Mesenchymal stem cell (in vitro differentiated cells and primary cell): ENCODE measurements around the gene RAMACL.
A peak's percentile ranks its signal among the peaks of the same experiment; 100 is the strongest.

Source experiments
- DNase-seq: peaks from one replicate; pipeline ENCODE4 v3.0.0-alpha.2; 2013
- H2AFZ ChIP-seq: one replicate; pipeline ENCODE4 v1.6.1; 2013; ENCODE audit warnings: low read depth, mild to moderate bottlenecking, control low read depth, inconsistent platforms, low read length, moderate library complexity
- H2AK5ac ChIP-seq: 2 replicates; pipeline ENCODE4 v1.6.1; 2013; ENCODE audit warnings: low read length, moderate library complexity, mild to moderate bottlenecking, inconsistent platforms; ENCODE audit not compliant: severe bottlenecking
- H2BK120ac ChIP-seq: one replicate; pipeline ENCODE4 v1.6.1; 2013; ENCODE audit warnings: low read depth, mild to moderate bottlenecking, inconsistent platforms, low read length, moderate library complexity
- H2BK12ac ChIP-seq, 2 experiments: one replicate each; pipeline ENCODE4 v1.6.1; 2013; ENCODE audit warnings: inconsistent platforms in 2 of 2, low read length in 2 of 2, mild to moderate bottlenecking in 2 of 2, moderate library complexity in 2 of 2, control low read depth in 1 of 2
- H2BK15ac ChIP-seq: one replicate; pipeline ENCODE4 v1.6.1; 2013; ENCODE audit warnings: mild to moderate bottlenecking, low read depth, inconsistent platforms; ENCODE audit not compliant: poor library complexity, severe bottlenecking
- H2BK5ac ChIP-seq: 2 replicates; pipeline ENCODE4 v1.6.1; 2013; ENCODE audit warnings: low read depth, mild to moderate bottlenecking, low read length, control low read depth, inconsistent platforms; ENCODE audit not compliant: poor library complexity, severe bottlenecking
- H3K14ac ChIP-seq, 2 experiments: one replicate each; pipeline ENCODE4 v1.6.1; 2013; ENCODE audit warnings: inconsistent platforms in 2 of 2, low read length in 2 of 2, control low read depth in 1 of 2, mild to moderate bottlenecking in 1 of 2, moderate library complexity in 1 of 2
- H3K18ac ChIP-seq, 2 experiments: one replicate each; pipeline ENCODE4 v1.6.1; 2013; ENCODE audit warnings: inconsistent platforms in 2 of 2, low read length in 2 of 2, control low read depth in 1 of 2, low read depth in 1 of 2, mild to moderate bottlenecking in 1 of 2
- H3K23ac ChIP-seq, 2 experiments: one replicate each; pipeline ENCODE4 v1.6.1; 2013; ENCODE audit warnings: inconsistent platforms in 2 of 2, low read length in 2 of 2, mild to moderate bottlenecking in 2 of 2, moderate library complexity in 2 of 2, control low read depth in 1 of 2
- H3K27ac ChIP-seq: 2 replicates; pipeline ENCODE4 v1.5.1; 2013; ENCODE audit warnings: mild to moderate bottlenecking, moderate library complexity, low read length, control low read depth, inconsistent platforms; ENCODE audit not compliant: poor library complexity, severe bottlenecking
- H3K27me3 ChIP-seq, 2 experiments: 2 replicates each; pipeline versions ENCODE4 v1.6.1 to v1.7.0; 2013; ENCODE audit warnings: low read length in 2 of 2, mild to moderate bottlenecking in 2 of 2, moderate library complexity in 2 of 2, control low read depth in 1 of 2, inconsistent platforms in 1 of 2; ENCODE audit not compliant: control insufficient read depth in 1 of 2, insufficient read depth in 1 of 2
- H3K36me3 ChIP-seq, 2 experiments: 2 replicates each; pipeline versions ENCODE4 v1.6.1 to v1.7.0; 2013; ENCODE audit warnings: low read length in 2 of 2, control low read depth in 1 of 2, inconsistent platforms in 1 of 2, low read depth in 1 of 2, mild to moderate bottlenecking in 1 of 2; ENCODE audit not compliant: insufficient read depth in 2 of 2, control insufficient read depth in 1 of 2
- H3K4ac ChIP-seq, 2 experiments: one replicate each; pipeline ENCODE4 v1.6.1; 2013; ENCODE audit warnings: inconsistent platforms in 2 of 2, low read length in 2 of 2, mild to moderate bottlenecking in 2 of 2, moderate library complexity in 2 of 2, control low read depth in 1 of 2, low read depth in 1 of 2
- H3K4me1 ChIP-seq: 2 replicates; pipeline ENCODE4 v1.6.1; 2013; ENCODE audit warnings: low read depth, low read length, control low read depth; ENCODE audit not compliant: control insufficient read depth, insufficient read depth
- H3K4me2 ChIP-seq: 2 replicates; pipeline ENCODE4 v1.6.1; 2013; ENCODE audit warnings: low read length, mild to moderate bottlenecking, inconsistent platforms; ENCODE audit not compliant: poor library complexity, severe bottlenecking
- H3K4me3 ChIP-seq, 2 experiments: 2 replicates each; pipeline versions ENCODE4 v1.5.1 to v1.7.0; 2013; ENCODE audit warnings: low read length in 2 of 2, mild to moderate bottlenecking in 2 of 2, control low read depth in 1 of 2, low read depth in 1 of 2; ENCODE audit not compliant: insufficient read depth in 1 of 2
- H3K79me1 ChIP-seq: replicated peaks from 2 replicates; pipeline ENCODE4 v1.6.1; 2013; ENCODE audit warnings: mild to moderate bottlenecking, control low read depth, low read length, inconsistent platforms; ENCODE audit not compliant: poor library complexity, severe bottlenecking
- H3K9ac ChIP-seq: 2 replicates; pipeline ENCODE4 v1.7.0; 2013; ENCODE audit warnings: mild to moderate bottlenecking, low read length, moderate library complexity
- H3K9me3 ChIP-seq: 2 replicates; pipeline ENCODE4 v1.7.0; 2013; ENCODE audit warnings: mild to moderate bottlenecking, low read length; ENCODE audit not compliant: control insufficient read depth
- H4K8ac ChIP-seq: one replicate; pipeline ENCODE4 v1.6.1; 2013; ENCODE audit warnings: inconsistent platforms, mild to moderate bottlenecking, low read length, moderate library complexity
- H4K91ac ChIP-seq: one replicate; pipeline ENCODE4 v1.6.1; 2013; ENCODE audit warnings: mild to moderate bottlenecking, low read length, inconsistent platforms
- WGBS: methylation state at CpG from one replicate; pipeline ENCODE4 v1.1.7; 2013; ENCODE audit warnings: mixed read lengths; 5-methylcytosine and 5-hydroxymethylcytosine counted together

RAMACL gene

GRCh38 chr6:166617359-166617758 is 30.9 kb upstream of the RAMACL start:
- Histone ChIP-seq H2BK12ac (no peak overlapping the region), H2BK5ac (no peak overlapping the region), H2AK5ac (peak overlapping the region; percentile 38), H3K4ac (peak overlapping the region in 1 of 2 experiments; percentile 26), H3K9me3 (no peaks in the 10 kb centered on the region), H4K91ac (no peak overlapping the region), H3K79me1 (peaks cover 21% of the 10 kb centered on the region), H2AFZ (no peak overlapping the region), H3K36me3 (peaks cover 0 to 6% of the 10 kb centered on the region in 2 experiments), H3K27ac (no peak overlapping the region), H3K23ac (no peak overlapping the region), H3K4me1 (peaks cover 39% of the 10 kb centered on the region), H3K27me3 (no peaks in the 10 kb centered on the region), H3K4me2 (no peak overlapping the region), H4K8ac (no peak overlapping the region), H2BK120ac (no peak overlapping the region), H2BK15ac (no peak overlapping the region), H3K14ac (no peak overlapping the region), H3K18ac (peak overlapping the region; percentile 6 to 41), H3K4me3 (no peak overlapping the region), H3K9ac (no peak overlapping the region)
- DNase-seq, result no peak
- WGBS, result 80% methylated on average over 6 of the region's 7 CpGs

GRCh38 chr6:166616261-166617238 is 30.1 kb upstream of the RAMACL start:
- Histone ChIP-seq H3K23ac (no peak overlapping the region), H3K4me2 (no peak overlapping the region), H2AFZ (no peak overlapping the region), H3K4ac (peak overlapping the region in 1 of 2 experiments; percentile 62), H3K14ac (peak overlapping the region in 1 of 2 experiments; percentile 94), H4K91ac (peak overlapping the region; percentile 71), H3K4me3 (no peak overlapping the region), H2AK5ac (peak overlapping the region; percentile 20), H4K8ac (peak overlapping the region; percentile 10), H3K36me3 (peaks cover 0 to 6% of the 10 kb centered on the region in 2 experiments), H3K9me3 (no peaks in the 10 kb centered on the region), H2BK15ac (no peak overlapping the region), H2BK12ac (peak overlapping the region in 1 of 2 experiments; percentile 19), H3K79me1 (peaks cover 23% of the 10 kb centered on the region), H2BK5ac (no peak overlapping the region), H3K9ac (no peak overlapping the region), H2BK120ac (no peak overlapping the region), H3K4me1 (peaks cover 39% of the 10 kb centered on the region), H3K27ac (no peak overlapping the region), H3K27me3 (no peaks in the 10 kb centered on the region), H3K18ac (peak overlapping the region; percentile 25 to 81)
- WGBS, result 82% methylated on average over 20 of the region's 22 CpGs
- DNase-seq, result no peak

GRCh38 chr6:166615059-166615770 is 28.7 kb upstream of the RAMACL start:
- 65% methylated on average over 21 of the region's 21 CpGs for WGBS
- peak overlapping the region; percentile 40 to 82 for H2BK12ac ChIP-seq
- H3K14ac ChIP-seq, result no peak overlapping the region
- H3K36me3 ChIP-seq, result peaks cover 0 to 6% of the 10 kb centered on the region in 2 experiments
- DNase-seq, result peak; percentile 73
- H3K9ac ChIP-seq, result no peak overlapping the region
- no peaks in the 10 kb centered on the region for H3K9me3 ChIP-seq
- H3K18ac ChIP-seq, result peak overlapping the region; percentile 73 to 92
- peak overlapping the region; percentile 98 for H4K91ac ChIP-seq
- no peak overlapping the region for H3K4me3 ChIP-seq
- H2BK120ac ChIP-seq, result peak overlapping the region; percentile 59
- H3K23ac ChIP-seq, result no peak overlapping the region
- peak overlapping the region in 1 of 2 experiments; percentile 12 for H3K4ac ChIP-seq
- H3K79me1 ChIP-seq, result peaks cover 23% of the 10 kb centered on the region
- peak overlapping the region; percentile 3 for H2AK5ac ChIP-seq
- H3K27me3 ChIP-seq, result no peaks in the 10 kb centered on the region
- no peak overlapping the region for H3K27ac ChIP-seq
- no peak overlapping the region for H2AFZ ChIP-seq
- no peak overlapping the region for H3K4me2 ChIP-seq
- H2BK5ac ChIP-seq, result no peak overlapping the region
- peak overlapping the region; percentile 15 for H2BK15ac ChIP-seq
- peak overlapping the region; percentile 86 for H4K8ac ChIP-seq
- H3K4me1 ChIP-seq, result peaks cover 34% of the 10 kb centered on the region

- peak overlapping the region; percentile 73 to 92 for H3K18ac ChIP-seq
- peak overlapping the region; percentile 66 for H2BK15ac ChIP-seq
- no peak overlapping the region for H3K27ac ChIP-seq
- H4K91ac ChIP-seq, result peak overlapping the region; percentile 98
- H4K8ac ChIP-seq, result peak overlapping the region; percentile 86
- peaks cover 0 to 6% of the 10 kb centered on the region in 2 experiments for H3K36me3 ChIP-seq
- H3K9me3 ChIP-seq, result no peaks in the 10 kb centered on the region
- H2BK120ac ChIP-seq, result peak overlapping the region; percentile 87
- H3K4me3 ChIP-seq, result no peak overlapping the region
- peak overlapping the region; percentile 75 to 83 for H3K4ac ChIP-seq
- no peaks in the 10 kb centered on the region for H3K27me3 ChIP-seq
- no peak overlapping the region for H3K23ac ChIP-seq
- H3K9ac ChIP-seq, result no peak overlapping the region
- no peak overlapping the region for H2BK5ac ChIP-seq
- H3K4me2 ChIP-seq, result no peak overlapping the region
- peaks cover 25% of the 10 kb centered on the region for H3K79me1 ChIP-seq
- H2AK5ac ChIP-seq, result peak overlapping the region; percentile 3
- DNase-seq, result no peak
- 86% methylated on average over 10 of the region's 10 CpGs for WGBS
- peaks cover 34% of the 10 kb centered on the region for H3K4me1 ChIP-seq
- no peak overlapping the region for H2AFZ ChIP-seq
- peak overlapping the region; percentile 96 for H2BK12ac ChIP-seq
- no peak overlapping the region for H3K14ac ChIP-seq
These were observed 28.1 kb upstream of the RAMACL start for GRCh38 chr6:166614589-166614988.
